Trophoblast cell (in vitro differentiated cells and primary cell): ENCODE measurements around the gene LRRC71.

Experiments used
- DNase-seq, 2 donors: peaks; one replicate each; pipeline ENCODE4 v3.0.0-alpha.2; 2016
- H2AFZ ChIP-seq: 2 replicates; pipeline ENCODE4 v1.6.1; 2013; ENCODE audit warnings: low read length, moderate library complexity, mild to moderate bottlenecking; ENCODE audit not compliant: insufficient read depth, poor library complexity
- H2AK5ac ChIP-seq: 2 replicates; pipeline ENCODE4 v1.6.1; 2013; ENCODE audit warnings: mild to moderate bottlenecking, low read length
- H2BK120ac ChIP-seq: 2 replicates; pipeline ENCODE4 v1.6.1; 2013; ENCODE audit warnings: low read length, mild to moderate bottlenecking, moderate library complexity; ENCODE audit not compliant: insufficient read depth, poor library complexity
- H2BK12ac ChIP-seq: 2 replicates; pipeline ENCODE4 v1.6.1; 2013; ENCODE audit warnings: mild to moderate bottlenecking, low read length, moderate library complexity
- H2BK5ac ChIP-seq: 2 replicates; pipeline ENCODE4 v1.6.1; 2013; ENCODE audit warnings: low read length, low read depth, moderate library complexity, mild to moderate bottlenecking; ENCODE audit not compliant: poor library complexity
- H3K14ac ChIP-seq: 2 replicates; pipeline ENCODE4 v1.6.1; 2013; ENCODE audit warnings: mild to moderate bottlenecking, low read length
- H3K18ac ChIP-seq: 2 replicates; pipeline ENCODE4 v1.6.1; 2013; ENCODE audit warnings: mild to moderate bottlenecking, low read length
- H3K23ac ChIP-seq: 2 replicates; pipeline ENCODE4 v1.6.1; 2013; ENCODE audit warnings: low read length
- H3K27ac ChIP-seq: 2 replicates; pipeline ENCODE4 v1.5.1; 2013; ENCODE audit warnings: low read depth, mild to moderate bottlenecking, inconsistent platforms, low read length, moderate library complexity
- H3K27me3 ChIP-seq: 2 replicates; pipeline ENCODE4 v1.6.1; 2013; ENCODE audit warnings: inconsistent platforms, mild to moderate bottlenecking, low read length, moderate library complexity; ENCODE audit not compliant: insufficient read depth
- H3K36me3 ChIP-seq, 2 experiments: 1 replicate in 1 of 2; 2 replicates in 1 of 2; pipeline ENCODE4 v1.6.1; 2013; ENCODE audit warnings: low read length in 2 of 2, mild to moderate bottlenecking in 2 of 2, moderate library complexity in 1 of 2; ENCODE audit not compliant: insufficient read depth in 2 of 2, control insufficient read depth in 1 of 2
- H3K4ac ChIP-seq: 2 replicates; pipeline ENCODE4 v1.6.1; 2013; ENCODE audit warnings: low read depth, mild to moderate bottlenecking, low read length, moderate library complexity
- H3K4me1 ChIP-seq, 2 experiments: 1 replicate in 1 of 2; 2 replicates in 1 of 2; pipeline ENCODE4 v1.6.1; 2013; ENCODE audit warnings: low read length in 2 of 2, mild to moderate bottlenecking in 2 of 2, moderate library complexity in 1 of 2; ENCODE audit not compliant: insufficient read depth in 2 of 2, control insufficient read depth in 1 of 2
- H3K4me2 ChIP-seq: 2 replicates; pipeline ENCODE4 v1.6.1; 2013; ENCODE audit warnings: inconsistent platforms, mild to moderate bottlenecking, low read length, moderate library complexity
- H3K4me3 ChIP-seq: 2 replicates; pipeline ENCODE4 v1.5.1; 2013; ENCODE audit warnings: mild to moderate bottlenecking, low read depth, low read length, inconsistent platforms
- H3K79me1 ChIP-seq: one replicate; pipeline ENCODE4 v1.6.1; 2013; ENCODE audit warnings: low read length
- H3K79me2 ChIP-seq: 2 replicates; pipeline ENCODE4 v1.6.1; 2013; ENCODE audit warnings: low read length, mild to moderate bottlenecking; ENCODE audit not compliant: control insufficient read depth, insufficient read depth, poor library complexity
- H3K9ac ChIP-seq: 2 replicates; pipeline ENCODE4 v1.6.1; 2013; ENCODE audit warnings: mild to moderate bottlenecking, low read length
- H3K9me3 ChIP-seq: 2 replicates; pipeline ENCODE4 v1.6.1; 2013; ENCODE audit warnings: low read depth, mild to moderate bottlenecking, control low read depth, inconsistent platforms, low read length; ENCODE audit not compliant: insufficient read depth
- H4K12ac ChIP-seq: 2 replicates; pipeline ENCODE4 v1.6.1; 2013; ENCODE audit warnings: low read depth, mild to moderate bottlenecking, low read length, moderate library complexity
- H4K8ac ChIP-seq: 2 replicates; pipeline ENCODE4 v1.6.1; 2013; ENCODE audit warnings: low read depth, mild to moderate bottlenecking, low read length, moderate library complexity
- H4K91ac ChIP-seq: one replicate; pipeline ENCODE4 v1.6.1; 2013; ENCODE audit warnings: low read depth, mild to moderate bottlenecking, low read length, moderate library complexity
- WGBS: extraction: QIAGEN DNeasy Blood & Tissue Kit; methylation state at CpG from one replicate; pipeline ENCODE4 v1.1.7; 2013; ENCODE audit warnings: missing lambda C conversion rate; ENCODE audit not compliant: insufficient read length, insufficient coverage; ENCODE audit errors: extremely low coverage; 5-methylcytosine and 5-hydroxymethylcytosine counted together

LRRC71 gene

GRCh38 chr1:156958247-156958714 lies 37.8 kb downstream of the LRRC71 start:
- H2AK5ac ChIP-seq, result no peak overlapping the region
- no peak for DNase-seq
- H4K8ac ChIP-seq, result no peak overlapping the region
- no peak overlapping the region for H3K4ac ChIP-seq
- no peaks in the 10 kb centered on the region for H3K9me3 ChIP-seq
- H2BK120ac ChIP-seq, result no peak overlapping the region
- no peak overlapping the region for H3K23ac ChIP-seq
- H3K27me3 ChIP-seq, result no peaks in the 10 kb centered on the region
- WGBS, result no CpG with 5 or more reads among the region's 2 CpGs
- H2BK12ac ChIP-seq, result no peak overlapping the region
- H3K27ac ChIP-seq, result no peak overlapping the region
- peaks cover 29 to 49% of the 10 kb centered on the region in 2 experiments for H3K36me3 ChIP-seq
- no peaks in the 10 kb centered on the region for H3K79me2 ChIP-seq
- no peak overlapping the region for H3K4me2 ChIP-seq
- H3K18ac ChIP-seq, result no peak overlapping the region
- H3K9ac ChIP-seq, result no peak overlapping the region
- no peak overlapping the region for H2BK5ac ChIP-seq
- H3K79me1 ChIP-seq, result no peaks in the 10 kb centered on the region
- H2AFZ ChIP-seq, result no peak overlapping the region
- H3K14ac ChIP-seq, result no peak overlapping the region
- no peak overlapping the region for H4K91ac ChIP-seq
- peaks cover 5 to 6% of the 10 kb centered on the region in 2 experiments for H3K4me1 ChIP-seq
- no peak overlapping the region for H3K4me3 ChIP-seq
- no peak overlapping the region for H4K12ac ChIP-seq

- Histone ChIP-seq H3K23ac (no peak overlapping the region), H2AFZ (no peak overlapping the region), H2AK5ac (no peak overlapping the region), H3K79me2 (no peaks in the 10 kb centered on the region), H3K4ac (no peak overlapping the region), H2BK5ac (no peak overlapping the region), H3K9ac (no peak overlapping the region), H3K14ac (no peak overlapping the region), H4K91ac (no peak overlapping the region), H3K4me2 (no peak overlapping the region), H3K36me3 (peaks cover 29 to 50% of the 10 kb centered on the region in 2 experiments), H3K27me3 (no peaks in the 10 kb centered on the region), H3K4me1 (peaks cover 5 to 6% of the 10 kb centered on the region in 2 experiments), H3K18ac (no peak overlapping the region), H2BK120ac (no peak overlapping the region), H2BK12ac (no peak overlapping the region), H3K4me3 (no peak overlapping the region), H3K27ac (no peak overlapping the region), H3K79me1 (no peaks in the 10 kb centered on the region), H4K8ac (no peak overlapping the region), H3K9me3 (no peaks in the 10 kb centered on the region), H4K12ac (no peak overlapping the region)
- no peak for DNase-seq
- no CpG with 5 or more reads among the region's 2 CpGs for WGBS
Observed at GRCh38 chr1:156959414-156959813, 39.0 kb downstream of the LRRC71 start.

- Histone ChIP-seq H3K9me3 (no peaks in the 10 kb centered on the region), H4K12ac (no peak overlapping the region), H3K9ac (no peak overlapping the region), H3K36me3 (peaks cover 29 to 49% of the 10 kb centered on the region in 2 experiments), H4K8ac (no peak overlapping the region), H2BK5ac (no peak overlapping the region), H2BK120ac (no peak overlapping the region), H2AFZ (no peak overlapping the region), H2AK5ac (no peak overlapping the region), H3K23ac (no peak overlapping the region), H3K4me2 (no peak overlapping the region), H3K4ac (no peak overlapping the region), H3K18ac (no peak overlapping the region), H3K79me2 (no peaks in the 10 kb centered on the region), H3K4me1 (peaks cover 5 to 6% of the 10 kb centered on the region in 2 experiments), H2BK12ac (no peak overlapping the region), H3K27ac (no peak overlapping the region), H3K4me3 (no peak overlapping the region), H3K79me1 (no peaks in the 10 kb centered on the region), H3K27me3 (no peaks in the 10 kb centered on the region), H3K14ac (no peak overlapping the region), H4K91ac (no peak overlapping the region)
- no CpG with 5 or more reads among the region's 6 CpGs for WGBS
- DNase-seq, result no peak
Observed at GRCh38 chr1:156959925-156960324, 39.5 kb downstream of the LRRC71 start.

GRCh38 chr1:156961709-156962108 lies 41.3 kb downstream of the LRRC71 start:
- H3K4ac ChIP-seq, result no peak overlapping the region

More at GRCh38 chr1:156961709-156962108, 41.3 kb downstream of the LRRC71 start:
- Histone ChIP-seq H3K4me2 (no peak overlapping the region), H3K4me3 (no peak overlapping the region), H2AK5ac (no peak overlapping the region), H3K9ac (no peak overlapping the region), H3K9me3 (no peaks in the 10 kb centered on the region), H4K91ac (no peak overlapping the region), H3K27me3 (no peaks in the 10 kb centered on the region), H2BK5ac (no peak overlapping the region), H3K23ac (no peak overlapping the region), H3K36me3 (peaks cover 16 to 34% of the 10 kb centered on the region in 2 experiments), H3K27ac (no peak overlapping the region), H2AFZ (no peak overlapping the region), H2BK120ac (no peak overlapping the region), H2BK12ac (no peak overlapping the region), H3K14ac (no peak overlapping the region), H3K4me1 (peaks cover 5 to 6% of the 10 kb centered on the region in 2 experiments), H3K18ac (no peak overlapping the region), H4K8ac (no peak overlapping the region), H4K12ac (no peak overlapping the region), H3K79me1 (no peaks in the 10 kb centered on the region), H3K79me2 (no peaks in the 10 kb centered on the region)
- WGBS, result no CpG with 5 or more reads among the region's 4 CpGs
- no peak for DNase-seq
